ENCODE measurements around the gene DTNB. TPM values are rescaled to one million over a fixed set of nuclear protein-coding genes. Genes with fewer than 3 reads are reported as not detected.

Gene DTNB
- total RNA-seq, 1 experiment from 2014 or later, result 51.9 TPM

DNA sequence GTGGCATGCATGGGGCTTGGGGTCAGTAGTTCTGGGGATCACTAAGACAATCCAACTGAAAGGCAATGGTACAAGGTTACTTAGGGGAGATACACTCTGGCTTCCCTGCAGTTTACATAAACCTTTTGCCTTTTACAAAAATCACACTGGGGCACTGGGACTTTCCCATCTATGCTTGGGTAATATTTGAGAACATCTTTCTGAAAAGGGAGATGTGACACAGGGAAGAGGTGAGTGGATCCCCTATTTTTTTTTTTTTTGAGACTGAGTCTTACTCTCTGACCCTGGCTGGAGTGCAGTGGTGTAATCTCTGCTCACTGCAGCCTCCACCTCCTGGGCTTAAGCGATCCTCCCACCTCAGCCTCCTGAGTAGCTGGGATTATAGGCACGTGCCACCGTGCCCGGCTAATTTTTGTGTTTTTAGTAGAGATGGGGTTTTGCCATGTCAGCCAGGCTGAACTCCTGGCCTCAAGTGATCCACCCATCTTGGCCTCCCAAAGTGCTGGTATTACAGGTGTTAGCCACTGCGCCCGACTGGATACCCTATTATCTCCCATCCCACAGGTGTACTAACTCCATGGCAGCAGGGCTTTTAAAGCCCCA lies 248.8 kb downstream of the DTNB start:
- intact Hi-C loops (cut with micrococcal nuclease; ENCODE audit: unreplicated experiment), result no loop called here
- no TSS peak for BruUV-seq (replicated peaks)
- no peak overlapping the region for H3K27ac ChIP-seq
- no peaks in the 10 kb centered on the region for H3K4me1 ChIP-seq (replicated peaks; ENCODE audit: insufficient read depth)
- no peak overlapping the region for H3K4me3 ChIP-seq
- TF ChIP-seq EZH2 (IDR thresholded peaks at IDR 0.05; ENCODE audit: low read depth), result no peak
- TF ChIP-seq CTCF (conservative IDR thresholded peaks at IDR 0.05), result no peak
- DNase-seq, result no peak
- ChIA-PET POLR2A (ENCODE audit: unreplicated experiment) (no interaction called here), CTCF (no interaction called here)
- no peaks in the 10 kb centered on the region for H3F3A ChIP-seq (ENCODE audit: insufficient read depth, low read depth)
- H3K79me2 ChIP-seq (ENCODE audit: low read depth), result no peaks in the 10 kb centered on the region
- no peak overlapping the region for H2AFZ ChIP-seq
- H3K4me2 ChIP-seq, result no peak overlapping the region
- no peaks in the 10 kb centered on the region for H3K9me3 ChIP-seq (ENCODE audit: insufficient read depth, low read depth)
- no peaks in the 10 kb centered on the region for H3K27me3 ChIP-seq (ENCODE audit: insufficient read depth, low read depth)
- H4K20me1 ChIP-seq (ENCODE audit: insufficient read depth), result no peaks in the 10 kb centered on the region
- no peaks in the 10 kb centered on the region for H3K9me2 ChIP-seq (ENCODE audit: insufficient read depth)
- no peaks in the 10 kb centered on the region for H3K36me3 ChIP-seq (ENCODE audit: low read depth)

- Histone ChIP-seq H2AFZ (no peak overlapping the region), H3K27ac (no peak overlapping the region), H3K9me3 (ENCODE audit: insufficient read depth, low read depth) (no peaks in the 10 kb centered on the region), H3K4me2 (no peak overlapping the region), H3K36me3 (ENCODE audit: low read depth) (no peaks in the 10 kb centered on the region), H3K9me2 (ENCODE audit: insufficient read depth) (no peaks in the 10 kb centered on the region), H3F3A (ENCODE audit: insufficient read depth, low read depth) (no peaks in the 10 kb centered on the region), H3K4me3 (no peak overlapping the region), H3K27me3 (ENCODE audit: insufficient read depth, low read depth) (no peaks in the 10 kb centered on the region), H3K79me2 (ENCODE audit: low read depth) (no peaks in the 10 kb centered on the region), H4K20me1 (ENCODE audit: insufficient read depth) (no peaks in the 10 kb centered on the region), H3K4me1 (replicated peaks; ENCODE audit: insufficient read depth) (no peaks in the 10 kb centered on the region)
- intact Hi-C loops (cut with micrococcal nuclease; ENCODE audit: unreplicated experiment), result no loop called here
- POLR2A ChIA-PET (ENCODE audit: unreplicated experiment), result no interaction called here
- TF ChIP-seq CTCF (conservative IDR thresholded peaks at IDR 0.05) (no peak), EZH2 (IDR thresholded peaks at IDR 0.05; ENCODE audit: low read depth) (no peak)
- CTCF ChIA-PET, result no interaction called here
- no TSS peak for BruUV-seq (replicated peaks)
- no peak for DNase-seq
Measured at GRCh38 chr2:25421820-25422411, 251.5 kb downstream of the DTNB start.

DNA sequence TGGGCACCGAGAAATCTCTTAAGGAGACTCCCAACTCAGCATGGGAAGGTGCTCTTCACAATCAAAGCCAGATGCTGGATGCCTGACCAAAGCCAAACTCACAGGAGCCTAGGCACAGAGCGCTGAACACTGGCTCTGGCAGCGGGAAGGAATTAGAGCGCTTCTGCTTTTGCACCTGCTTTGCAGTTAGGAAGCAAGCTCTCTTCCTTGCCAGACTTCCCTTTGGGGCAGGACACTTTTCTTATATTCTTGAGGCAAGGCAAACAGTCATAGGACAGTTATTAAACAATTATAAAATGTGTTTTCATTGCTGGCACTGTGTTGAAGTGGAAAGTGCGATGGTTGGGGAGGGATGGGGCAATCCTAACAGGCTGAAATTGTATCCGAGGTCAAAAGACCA lies 252.1 kb downstream of the DTNB start:
- Histone ChIP-seq H3K36me3 (ENCODE audit: low read depth) (no peaks in the 10 kb centered on the region), H3K9me2 (ENCODE audit: insufficient read depth) (no peaks in the 10 kb centered on the region), H3K4me3 (no peak overlapping the region), H2AFZ (no peak overlapping the region), H3K4me2 (no peak overlapping the region), H4K20me1 (ENCODE audit: insufficient read depth) (no peaks in the 10 kb centered on the region), H3K27ac (no peak overlapping the region), H3K27me3 (ENCODE audit: insufficient read depth, low read depth) (no peaks in the 10 kb centered on the region), H3K9me3 (ENCODE audit: insufficient read depth, low read depth) (no peaks in the 10 kb centered on the region), H3F3A (ENCODE audit: insufficient read depth, low read depth) (no peaks in the 10 kb centered on the region), H3K79me2 (ENCODE audit: low read depth) (no peaks in the 10 kb centered on the region), H3K4me1 (replicated peaks; ENCODE audit: insufficient read depth) (no peaks in the 10 kb centered on the region)
- intact Hi-C loops (cut with micrococcal nuclease; ENCODE audit: unreplicated experiment), result no loop called here
- ChIA-PET POLR2A (ENCODE audit: unreplicated experiment) (no interaction called here), CTCF (no interaction called here)
- no TSS peak for BruUV-seq (replicated peaks)
- TF ChIP-seq CTCF (conservative IDR thresholded peaks at IDR 0.05) (no peak), EZH2 (IDR thresholded peaks at IDR 0.05; ENCODE audit: low read depth) (no peak)
- no peak for DNase-seq

All from PC-9 (cell line).